ENCODE data around the gene GRIP2. TPM values are rescaled to one million over a fixed set of nuclear protein-coding genes. Genes with fewer than 3 reads are reported as not detected.

GRIP2 gene
- total RNA-seq, 2 experiments from 2014 or later = not detected

DNA sequence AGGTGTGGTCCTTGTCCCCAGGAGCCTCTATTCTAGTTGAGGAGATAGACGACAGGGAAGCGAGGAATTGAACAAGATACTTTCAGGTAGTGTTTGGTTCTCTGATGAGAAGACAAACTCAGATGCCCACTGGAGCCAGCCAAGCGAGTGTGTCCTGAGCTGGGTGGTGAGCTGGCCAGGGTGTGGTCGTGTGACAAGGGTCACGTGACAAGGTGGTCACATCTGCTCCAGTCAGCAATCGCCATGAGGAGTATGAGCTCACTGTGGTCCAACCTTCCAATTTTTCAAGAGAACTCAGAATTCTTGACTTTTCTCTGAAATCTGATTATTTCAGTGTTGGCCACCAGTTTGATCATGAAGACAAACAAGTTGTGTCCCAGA, 98.2 kb downstream of the GRIP2 start:
- no peak for DNase-seq (ENCODE audit: low spot score)
- Histone ChIP-seq H4K20me1 (ENCODE audit: insufficient read depth, low read length) (peaks cover 11% of the 10 kb centered on the region), H3K4me3 (ENCODE audit: low read depth, low read length, poor library complexity, severe bottlenecking) (no peak overlapping the region), H3K9me2 (ENCODE audit: insufficient read depth, low read length) (no peaks in the 10 kb centered on the region), H3K36me3 (ENCODE audit: insufficient read depth, low read length) (peaks cover 74% of the 10 kb centered on the region), H3K4me1 (ENCODE audit: insufficient read depth, low read length, poor library complexity, severe bottlenecking) (no peaks in the 10 kb centered on the region), H3K27ac (ENCODE audit: low read depth, low read length, poor library complexity, severe bottlenecking) (no peak overlapping the region), H3K4me2 (ENCODE audit: low read length) (no peak overlapping the region), H2AFZ (ENCODE audit: low read length) (no peak overlapping the region), H3K79me2 (ENCODE audit: insufficient read depth, low read depth, low read length) (peaks cover 47% of the 10 kb centered on the region), H3K9me3 (ENCODE audit: low read length) (no peaks in the 10 kb centered on the region)
- TF ChIP-seq CTCF (conservative IDR thresholded peaks at IDR 0.05; ENCODE audit: low read length) = no peak
- TF ChIP-seq EZH2phosphoT487 (IDR thresholded peaks at IDR 0.05; ENCODE audit: borderline replicate concordance, low read depth, low read length) = no peak
- ChIA-PET POLR2A (interaction anchor here (0.6 to 1.1 kb wide), 2 partner anchors 63 to 766 kb away, joined by 3 read pairs; no protein-coding TSS in a partner anchor), CTCF (ENCODE audit: unreplicated experiment) (no interaction called here)
- intact Hi-C loops (cut with micrococcal nuclease; ENCODE audit: unreplicated experiment) = no loop called here
- BruUV-seq (replicated peaks) = no TSS peak

- Histone ChIP-seq H3K36me3 (ENCODE audit: insufficient read depth, low read length) (peaks cover 72% of the 10 kb centered on the region), H2AFZ (ENCODE audit: low read length) (no peak overlapping the region), H3K4me3 (ENCODE audit: low read depth, low read length, poor library complexity, severe bottlenecking) (no peak overlapping the region), H3K79me2 (ENCODE audit: insufficient read depth, low read depth, low read length) (peaks cover 53% of the 10 kb centered on the region), H3K4me2 (ENCODE audit: low read length) (no peak overlapping the region), H3K27ac (ENCODE audit: low read depth, low read length, poor library complexity, severe bottlenecking) (no peak overlapping the region), H3K4me1 (ENCODE audit: insufficient read depth, low read length, poor library complexity, severe bottlenecking) (no peaks in the 10 kb centered on the region), H3K9me3 (ENCODE audit: low read length) (no peaks in the 10 kb centered on the region), H3K9me2 (ENCODE audit: insufficient read depth, low read length) (no peaks in the 10 kb centered on the region), H4K20me1 (ENCODE audit: insufficient read depth, low read length) (peaks cover 11% of the 10 kb centered on the region)
- no peak for TF ChIP-seq CTCF (conservative IDR thresholded peaks at IDR 0.05; ENCODE audit: low read length)
- no peak for TF ChIP-seq EZH2phosphoT487 (IDR thresholded peaks at IDR 0.05; ENCODE audit: borderline replicate concordance, low read depth, low read length)
- no peak for DNase-seq (ENCODE audit: low spot score)
- intact Hi-C loops (cut with micrococcal nuclease; ENCODE audit: unreplicated experiment) = no loop called here
- POLR2A ChIA-PET = interaction anchor here (0.6 to 1.1 kb wide), 3 partner anchors 15 to 767 kb away, joined by 3 read pairs; no protein-coding TSS in a partner anchor
- no TSS peak for BruUV-seq (replicated peaks)
- CTCF ChIA-PET (ENCODE audit: unreplicated experiment) = interaction anchor here (0.6 kb wide), 1 partner anchor 231 kb away, joined by 5 read pairs; no protein-coding TSS in a partner anchor
Measured at GRCh38 chr3:14441240-14441919, 98.8 kb downstream of the GRIP2 start.

Measured in OCI-LY7 (cell line).